Measurements from ENCODE around the gene TENM4.

The TENM4 gene

DNA sequence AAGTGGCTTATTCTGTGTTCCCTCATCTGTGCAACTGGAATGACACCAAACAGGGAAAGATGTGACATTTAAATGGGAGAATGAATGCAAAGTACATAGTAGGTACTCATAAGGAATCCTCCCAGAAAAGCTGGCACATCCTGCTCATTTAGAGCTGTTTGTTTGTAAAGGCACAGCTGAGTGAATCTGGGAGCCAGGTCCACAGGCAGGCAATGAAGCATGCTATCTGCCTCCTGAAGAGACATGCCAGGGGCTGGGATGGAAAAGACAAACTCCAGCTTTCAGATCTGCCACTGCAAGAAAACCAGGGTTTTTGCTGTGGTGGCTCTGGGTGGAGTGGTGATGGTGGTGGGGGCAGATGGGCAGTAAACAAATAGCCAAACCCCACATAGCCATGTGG lies 150.1 kb downstream of the TENM4 start:
- no peak for DNase-seq

DNA sequence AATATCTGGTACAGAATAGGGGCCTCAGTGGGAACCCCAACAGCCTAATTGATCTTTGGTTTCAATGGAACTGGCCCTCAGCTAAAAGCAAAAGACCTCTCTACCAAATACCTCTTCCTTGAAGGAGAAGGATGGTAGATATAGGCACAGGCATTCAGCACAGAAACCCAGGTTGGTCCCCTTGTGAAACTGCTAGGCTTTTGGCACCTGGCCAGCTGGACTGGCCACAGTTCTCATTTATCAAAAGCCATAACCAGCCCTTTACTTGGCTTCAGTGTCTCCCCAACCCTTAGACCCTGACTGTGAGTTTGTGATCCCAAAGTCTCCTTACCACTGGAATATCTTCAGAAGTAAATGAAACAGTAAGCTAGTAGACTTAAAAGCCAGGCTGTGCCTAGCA lies 152.9 kb downstream of the TENM4 start:
- DNase-seq = no peak

DNA sequence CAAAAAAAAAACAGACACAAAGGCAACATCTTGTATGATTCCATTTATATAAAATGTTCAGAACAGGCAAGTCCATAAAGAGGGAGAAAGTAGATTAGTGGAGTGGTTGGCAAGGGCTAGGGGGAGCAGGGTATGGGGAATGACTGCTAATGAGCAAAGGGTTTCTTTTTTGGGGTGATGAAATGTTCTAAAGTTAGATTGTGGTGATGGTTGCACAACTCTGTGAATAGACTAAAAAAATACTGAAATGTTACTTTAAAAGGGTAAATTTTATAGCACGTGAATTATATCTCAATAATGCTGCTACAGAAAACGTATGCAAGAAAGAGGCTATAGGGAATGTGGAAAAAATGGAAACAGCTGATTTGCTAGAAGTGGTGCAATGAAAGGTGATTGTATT lies 155.1 kb downstream of the TENM4 start:
- DNase-seq = no peak

DNA sequence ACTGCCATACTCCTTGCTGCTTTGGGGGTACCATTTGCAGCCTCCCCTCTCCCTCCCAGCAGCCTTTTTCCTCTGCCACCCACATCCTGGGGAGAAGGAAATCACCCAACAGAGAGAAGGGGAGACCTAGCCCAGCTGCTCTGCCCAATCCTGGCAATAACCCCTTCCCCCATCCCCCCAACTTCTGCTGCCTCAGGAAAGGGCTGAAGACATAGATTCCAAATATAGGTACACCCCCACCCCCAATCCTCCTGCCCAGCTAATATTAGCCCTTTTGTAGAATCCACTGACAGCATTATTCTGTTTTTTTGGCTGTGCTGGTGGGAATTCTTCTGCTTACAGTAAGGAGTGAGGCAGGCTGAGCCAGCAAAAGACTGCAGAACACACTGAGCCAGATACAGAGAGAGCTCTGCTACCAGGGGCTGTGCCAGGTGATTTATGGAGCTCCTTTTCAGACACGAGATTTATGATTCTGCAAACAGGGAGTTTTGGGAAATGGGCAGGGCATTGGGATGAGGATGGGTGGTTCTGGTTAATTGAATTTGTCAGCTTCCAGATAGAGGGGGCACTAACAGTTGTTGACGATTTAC lies 164.0 kb downstream of the TENM4 start:
- DNase-seq = no peak

DNA sequence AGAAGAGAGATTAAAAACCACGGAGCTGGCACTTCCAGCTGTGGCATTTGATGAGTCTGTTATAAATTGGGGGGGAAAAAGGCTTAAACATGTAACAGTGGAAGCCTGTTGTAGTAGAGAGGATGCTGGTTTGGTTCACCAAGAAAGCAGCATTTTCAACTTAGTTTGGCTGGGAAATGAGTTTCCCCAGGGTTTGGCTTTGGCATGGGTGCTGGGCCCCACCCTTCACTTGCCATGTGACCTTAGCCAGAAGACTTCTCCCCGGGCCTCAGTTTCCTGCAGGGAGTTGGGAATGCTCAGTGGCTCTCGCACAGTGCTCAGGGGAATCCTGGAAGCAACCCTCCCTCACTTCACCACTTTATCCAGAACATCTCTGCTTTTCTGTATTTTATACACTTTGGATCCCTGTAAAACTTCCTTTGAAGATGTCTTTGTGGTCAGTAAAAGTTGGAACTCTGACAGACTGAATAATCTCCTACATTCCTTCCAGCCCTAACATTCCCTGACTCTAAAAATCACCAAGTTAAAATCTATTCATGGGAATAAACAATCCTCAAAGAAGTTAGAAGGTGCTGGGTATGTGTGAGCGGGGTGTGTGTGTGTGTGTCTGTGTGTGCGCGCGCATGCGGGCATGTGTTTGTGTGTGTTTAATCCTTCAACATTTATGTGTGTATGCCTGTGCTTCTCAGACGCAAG lies 166.0 kb downstream of the TENM4 start:
- DNase-seq = no peak

DNA sequence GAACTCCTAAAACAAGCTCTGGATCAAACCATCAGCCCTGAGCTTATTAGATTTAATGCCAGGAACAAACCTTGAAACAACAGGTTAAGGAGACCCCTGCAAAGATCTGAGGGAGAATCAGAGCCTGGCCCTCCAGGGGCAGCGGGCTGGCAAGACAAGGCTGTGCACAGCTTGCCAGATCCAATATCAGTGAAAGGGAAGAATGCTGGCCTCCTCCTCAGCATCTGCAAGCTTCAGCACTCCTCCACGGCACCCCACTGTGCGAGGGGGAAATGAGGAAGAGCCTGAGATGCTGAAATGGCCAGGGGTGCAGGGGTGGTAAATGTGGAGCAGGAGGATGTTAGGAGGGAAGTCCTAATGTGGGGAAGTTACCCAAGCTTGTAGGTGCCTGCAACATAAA lies 167.0 kb downstream of the TENM4 start:
- peak; percentile 42 for DNase-seq

DNA sequence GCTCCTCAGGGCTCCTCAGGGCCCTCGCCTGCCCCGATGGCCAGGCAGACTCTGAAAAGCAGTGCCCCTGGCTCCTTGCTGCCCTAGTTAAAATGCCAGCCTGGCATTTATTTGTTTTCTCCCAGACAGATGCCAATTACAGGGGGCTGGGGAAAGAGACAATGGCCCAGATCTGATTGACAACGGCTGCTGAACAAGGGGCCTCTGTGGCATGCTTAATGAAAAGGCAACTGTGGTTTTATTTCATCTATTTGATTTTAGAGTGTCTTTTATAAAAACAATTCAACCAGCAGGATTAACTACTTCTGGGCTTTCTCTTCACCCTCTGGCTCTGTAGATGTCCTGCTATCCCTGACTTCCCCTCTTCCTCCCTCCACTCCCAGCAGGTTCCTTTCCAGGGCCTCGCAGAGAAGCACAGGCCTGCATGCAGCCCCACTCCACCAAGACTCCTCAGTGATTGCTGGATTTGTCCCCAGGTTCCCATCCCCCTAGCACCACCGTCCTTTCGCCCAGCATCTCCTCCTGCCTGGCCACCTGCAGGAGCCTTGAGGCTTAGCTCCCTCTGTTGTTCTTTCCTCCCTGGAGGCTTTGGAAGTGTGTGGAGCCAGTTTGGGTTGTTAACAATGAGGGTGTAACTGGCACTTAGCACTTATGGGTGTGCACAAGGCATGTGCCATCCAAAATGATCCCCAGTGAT lies 171.1 kb downstream of the TENM4 start:
- no peak for DNase-seq

DNA sequence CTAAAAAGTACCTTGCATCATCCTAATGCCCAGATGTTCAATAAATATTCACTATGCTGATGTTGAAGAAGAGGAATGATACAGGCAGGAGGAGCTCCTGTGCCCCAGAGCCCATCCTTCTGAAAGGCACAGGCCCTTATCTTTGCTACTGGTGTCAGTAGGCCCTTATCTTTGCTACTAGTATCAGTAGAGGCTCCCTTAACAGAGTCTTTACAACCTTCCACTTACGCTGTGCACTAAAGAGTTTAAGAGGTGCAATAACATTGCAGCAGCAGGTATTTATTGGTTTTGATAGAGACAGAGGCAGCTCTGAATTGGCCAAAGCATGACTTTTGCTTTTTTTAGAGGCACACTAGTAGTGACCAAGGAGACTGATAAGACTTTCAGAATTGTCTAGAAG lies 174.4 kb downstream of the TENM4 start:
- no peak for DNase-seq

DNA sequence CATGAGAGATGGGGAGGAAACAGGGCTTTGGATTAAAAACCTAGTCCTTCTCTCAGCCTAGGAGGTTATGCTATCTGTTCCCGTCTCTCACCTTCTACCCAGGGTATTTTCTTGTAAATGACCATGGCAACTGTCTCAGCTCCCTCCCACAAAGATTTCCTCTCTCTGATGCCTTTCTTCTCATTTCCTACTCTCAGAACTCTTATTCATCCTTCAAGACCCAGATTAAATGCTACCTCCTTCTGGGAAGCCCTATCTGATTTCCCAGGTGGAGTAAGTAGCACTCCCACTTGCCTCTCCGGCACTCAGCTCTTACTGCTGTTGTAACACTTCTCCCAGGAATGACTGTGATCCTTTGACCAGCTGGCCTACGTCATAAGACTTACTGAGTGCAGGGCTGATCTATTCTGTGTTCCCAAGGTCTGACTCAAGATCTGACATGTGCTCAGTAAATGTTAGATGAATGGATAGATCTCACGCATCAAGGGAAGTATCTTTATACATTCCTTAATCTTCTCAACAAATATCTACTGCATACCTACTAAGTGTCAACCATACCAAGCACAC lies 175.0 kb downstream of the TENM4 start:
- no peak for DNase-seq

DNA sequence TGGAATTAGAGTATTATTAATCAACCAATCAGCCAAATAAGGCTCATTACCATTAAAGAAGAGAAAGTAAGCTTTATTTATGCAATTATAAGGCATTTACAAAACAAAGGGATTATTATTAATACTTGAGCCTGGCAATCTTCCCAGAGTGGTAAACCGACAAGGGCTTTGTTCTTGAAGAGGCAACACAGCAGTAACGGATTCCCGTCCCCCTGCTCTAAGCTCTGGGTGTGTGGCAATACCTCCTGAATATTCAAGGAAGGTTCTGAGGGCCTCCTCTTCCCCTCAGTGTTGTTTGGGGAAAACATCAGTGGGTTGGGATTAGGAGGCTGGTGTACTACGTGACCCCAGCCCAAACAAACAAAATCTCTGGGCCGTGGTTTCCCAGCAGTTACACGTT lies 176.5 kb downstream of the TENM4 start:
- DNase-seq = no peak

DNA sequence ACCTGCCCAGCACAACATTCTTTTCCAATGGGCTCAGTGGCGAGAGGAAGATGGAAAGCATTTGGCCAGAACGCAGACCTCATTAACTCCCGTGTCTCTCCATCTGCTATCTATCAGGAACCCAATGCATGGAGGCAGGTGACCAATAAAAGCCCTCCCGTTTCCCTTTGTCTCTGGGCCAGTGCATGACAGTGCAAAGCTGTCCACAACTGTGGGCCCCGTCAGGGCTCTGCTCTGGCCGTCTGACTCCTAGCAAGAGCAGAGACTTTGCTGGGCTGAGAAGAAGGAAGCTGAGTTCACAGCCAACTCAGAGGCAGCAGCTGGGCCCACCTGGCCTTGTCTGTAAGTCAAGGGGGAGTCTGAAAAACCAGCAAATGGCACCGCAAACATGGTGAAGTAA lies 177.8 kb downstream of the TENM4 start:
- no peak for DNase-seq

DNA sequence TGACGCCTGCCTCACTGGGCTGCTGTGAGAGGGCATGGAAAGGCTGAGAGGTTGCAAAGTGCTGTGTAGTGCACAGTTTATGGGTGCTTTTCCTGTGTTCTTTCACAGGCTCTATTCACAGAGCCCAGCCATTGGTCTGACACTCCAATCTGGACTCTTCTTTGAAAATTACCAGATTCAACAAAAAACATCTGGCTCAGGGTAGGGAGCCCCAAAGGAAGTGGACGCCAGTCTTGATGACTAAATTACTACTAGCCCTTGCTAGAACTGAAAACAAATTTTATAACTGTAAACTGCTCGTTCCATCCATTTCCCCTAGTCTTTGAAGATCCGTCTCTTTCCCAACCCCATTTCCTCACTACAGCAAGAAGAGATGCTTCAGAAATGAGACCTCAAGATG lies 178.6 kb downstream of the TENM4 start:
- DNase-seq = no peak

DNA sequence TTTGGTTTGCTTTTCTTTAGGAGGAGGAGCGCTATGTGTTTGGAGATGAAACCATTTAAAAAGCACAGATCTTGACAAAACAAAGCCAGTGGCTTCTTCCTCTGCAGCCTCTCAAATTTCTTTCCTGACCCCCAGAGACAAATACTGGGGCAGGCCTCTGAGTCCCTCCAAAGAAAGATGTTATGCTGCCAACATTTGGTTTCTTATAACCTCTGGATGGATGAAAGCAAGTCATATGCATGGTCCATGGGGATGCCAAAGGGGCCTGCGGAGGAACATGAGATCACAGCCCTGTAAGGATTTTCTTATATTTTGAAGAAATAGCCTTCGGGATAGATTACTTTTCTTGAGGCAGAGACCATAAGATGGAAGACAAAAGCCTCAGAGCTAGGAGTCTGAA lies 179.1 kb downstream of the TENM4 start:
- no peak for DNase-seq

DNA sequence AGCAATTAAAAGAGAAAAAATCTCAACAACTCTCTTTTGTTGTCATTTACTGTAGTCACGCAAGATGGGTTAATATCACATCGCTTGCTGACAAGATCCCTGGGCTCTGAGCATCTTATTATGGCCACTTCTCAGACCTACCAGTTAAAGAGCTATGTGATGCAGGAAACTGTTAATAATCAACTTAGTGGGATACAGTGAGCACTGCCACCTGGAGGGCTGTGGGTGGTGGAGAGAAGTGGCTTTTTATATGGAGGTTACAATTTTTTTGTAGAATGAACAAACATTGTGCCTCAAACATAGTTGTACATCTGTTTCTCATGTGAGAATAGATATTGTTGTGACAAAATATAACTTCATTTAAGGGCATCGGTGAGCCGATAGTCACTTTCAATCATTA lies 181.0 kb downstream of the TENM4 start:
- DNase-seq = no peak

DNA sequence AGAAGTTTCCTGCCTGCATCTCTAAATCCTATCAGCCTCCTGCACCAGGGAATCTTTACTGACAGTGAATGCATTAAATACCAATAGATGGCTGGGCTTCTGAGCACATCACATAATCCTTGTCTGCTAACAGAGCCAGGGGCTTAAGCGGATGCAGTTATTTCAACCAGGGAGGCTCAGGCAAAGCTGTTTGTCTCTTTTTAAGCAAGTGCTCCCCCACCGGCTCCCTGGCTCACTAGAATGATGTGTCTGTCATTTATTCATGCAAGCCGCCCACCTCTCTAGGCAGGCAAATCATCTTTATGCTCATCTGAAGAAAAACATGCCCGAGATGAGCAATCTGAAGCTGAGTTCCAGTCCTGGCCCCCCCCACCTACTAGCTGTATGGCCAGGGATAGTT lies 182.3 kb downstream of the TENM4 start:
- no peak for DNase-seq

DNA sequence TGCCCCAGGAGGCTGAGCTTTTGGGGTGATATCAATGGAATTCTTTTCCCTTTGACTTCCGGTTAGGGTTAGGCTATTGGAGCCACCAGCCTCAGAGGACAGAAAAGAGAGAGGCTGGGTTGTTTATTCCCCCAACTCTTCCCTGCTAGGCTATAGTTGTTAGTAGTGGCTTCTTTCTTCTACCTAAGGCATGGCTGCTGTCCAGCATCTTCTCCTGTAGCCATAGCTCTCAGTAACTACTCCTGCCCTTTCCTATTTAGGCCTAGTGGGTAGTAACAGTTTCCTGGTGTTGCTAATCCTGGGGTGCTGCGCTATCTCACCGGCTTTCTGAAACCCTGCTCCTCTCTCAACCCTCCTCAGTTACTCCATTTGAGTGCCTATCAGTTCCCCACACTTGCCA lies 184.9 kb downstream of the TENM4 start:
- no peak for DNase-seq

DNA sequence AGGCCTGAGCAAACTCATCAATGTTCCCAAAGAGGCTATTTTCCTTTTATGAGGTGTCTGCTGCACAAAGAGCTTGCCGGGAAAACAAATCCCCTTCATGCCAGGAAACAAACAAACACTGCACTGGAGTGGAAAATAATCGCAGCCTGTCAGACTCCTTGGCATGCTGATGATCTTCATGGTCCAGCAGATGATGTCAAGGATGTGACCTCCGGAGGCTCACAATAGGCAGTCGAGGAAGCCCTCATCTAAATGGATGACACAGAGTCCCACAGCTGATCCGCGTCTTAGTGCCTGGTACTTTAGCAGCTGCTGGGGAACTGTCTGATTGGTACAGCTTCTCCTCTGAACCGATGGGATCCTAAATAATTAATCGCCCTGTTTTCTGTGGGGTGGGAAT lies 187.6 kb downstream of the TENM4 start:
- DNase-seq = no peak

DNA sequence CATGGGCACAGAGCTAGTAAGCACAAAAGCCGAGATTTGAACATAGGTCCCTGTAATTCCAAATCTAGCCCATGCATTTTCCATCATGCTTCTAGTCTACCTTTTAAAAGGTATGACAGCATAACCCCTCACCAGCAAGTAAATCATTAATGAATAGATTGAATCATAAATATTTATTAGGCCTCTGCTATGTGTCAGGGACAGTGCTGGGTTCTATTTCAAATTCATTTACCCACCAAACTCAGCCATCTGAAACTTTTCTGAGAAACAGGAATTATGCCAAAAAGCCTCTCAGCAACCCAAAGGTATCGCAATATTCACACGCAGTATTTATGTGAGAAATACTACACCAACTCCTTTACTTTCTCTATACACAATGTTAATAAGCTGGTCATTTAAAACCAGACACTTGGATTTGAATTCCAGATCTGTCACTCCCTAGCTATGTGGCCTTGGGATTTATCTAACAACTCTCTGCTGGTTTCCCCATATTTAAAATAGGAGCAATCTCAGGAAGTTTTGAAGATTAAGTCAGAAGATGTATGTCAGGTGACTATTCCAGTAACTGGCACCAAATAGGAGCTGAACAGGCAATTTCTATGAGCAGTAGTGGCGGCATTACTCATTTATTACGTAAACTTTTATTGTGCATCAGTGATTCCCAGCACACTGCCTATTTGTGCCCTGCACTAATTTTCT lies 191.4 kb downstream of the TENM4 start:
- DNase-seq = no peak

DNA sequence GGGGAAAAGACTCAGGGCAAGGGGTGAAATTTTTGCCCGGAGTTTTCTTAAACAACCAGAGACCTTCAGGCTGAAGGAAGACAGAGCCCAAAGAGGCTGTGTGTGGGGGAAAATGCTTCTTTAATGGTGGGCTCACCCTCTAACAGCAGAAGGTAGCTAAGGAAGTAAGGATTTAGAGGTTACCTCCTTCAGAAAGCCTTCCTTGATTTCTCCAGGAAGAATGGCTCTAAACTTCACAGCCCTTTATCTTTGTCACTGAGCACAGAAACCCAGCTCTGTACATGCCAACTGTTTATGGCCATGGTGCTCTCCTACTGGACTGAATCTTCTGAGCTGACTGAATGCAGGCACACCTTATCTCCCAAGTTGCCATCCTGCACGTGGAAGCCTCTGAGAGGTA lies 196.0 kb downstream of the TENM4 start:
- no peak for DNase-seq

DNA sequence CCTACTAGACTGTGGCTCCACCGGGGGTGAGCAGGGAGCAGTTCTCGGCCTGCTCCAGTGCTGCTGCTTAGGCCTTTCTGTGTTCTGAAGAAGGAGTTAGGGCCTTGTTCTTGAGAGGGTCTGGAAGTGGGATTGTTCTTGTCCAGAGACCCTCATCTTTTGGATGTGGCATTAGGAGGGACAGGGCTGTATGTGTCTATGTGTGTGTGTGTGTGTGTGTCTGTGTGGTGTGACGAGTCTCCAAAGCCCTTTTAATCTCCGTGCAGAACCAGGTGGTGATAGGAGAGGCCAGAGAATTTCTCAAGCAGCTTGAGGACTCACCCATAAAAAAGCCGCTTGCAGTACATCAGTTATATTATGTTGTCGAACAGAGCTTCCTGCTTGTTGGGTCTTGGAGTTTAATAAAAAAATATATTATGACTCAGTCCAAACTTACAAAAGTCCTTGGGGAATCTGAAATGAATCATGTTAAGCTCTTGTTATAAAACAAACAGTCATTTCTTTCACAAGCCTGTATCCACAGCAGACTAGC lies 196.5 kb downstream of the TENM4 start:
- DNase-seq = no peak

DNA sequence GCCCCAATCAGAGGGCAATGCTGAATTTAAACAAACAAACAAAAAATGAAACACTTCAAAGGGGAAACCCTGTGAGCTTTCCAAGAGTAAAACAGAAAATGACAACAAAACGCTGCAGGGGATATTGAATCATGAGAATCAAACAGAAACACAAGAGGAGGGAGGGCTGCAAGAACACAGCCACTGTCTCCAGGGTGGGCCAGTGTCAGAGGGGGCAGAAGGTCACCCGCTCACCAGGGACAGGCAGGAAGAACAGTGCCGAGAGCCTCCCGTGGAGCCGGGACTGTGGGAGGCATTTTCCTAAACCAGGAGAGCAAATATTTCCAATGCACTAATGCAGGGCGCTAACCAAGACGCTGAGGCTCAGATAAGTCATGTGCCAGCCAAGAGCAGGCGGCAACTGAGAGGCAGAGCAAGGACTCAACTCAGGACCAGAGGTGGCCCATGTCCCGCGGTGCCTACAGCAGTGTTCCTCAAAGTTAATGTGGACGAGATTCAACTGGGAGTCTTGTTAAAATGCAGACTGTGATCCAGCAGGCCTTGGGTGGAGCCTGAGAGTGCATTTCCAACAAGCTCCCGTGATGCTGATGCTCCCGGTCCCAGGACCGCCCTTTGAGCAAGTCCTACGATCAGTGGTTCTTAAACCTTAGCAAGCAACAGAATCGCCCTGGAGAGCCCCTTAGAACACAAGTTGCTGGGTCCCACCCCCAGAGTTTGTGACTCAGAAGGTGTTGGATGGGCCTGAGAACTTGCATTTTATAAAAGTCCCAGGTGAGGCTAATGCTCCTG lies 197.2 kb downstream of the TENM4 start:
- DNase-seq = no peak

DNA sequence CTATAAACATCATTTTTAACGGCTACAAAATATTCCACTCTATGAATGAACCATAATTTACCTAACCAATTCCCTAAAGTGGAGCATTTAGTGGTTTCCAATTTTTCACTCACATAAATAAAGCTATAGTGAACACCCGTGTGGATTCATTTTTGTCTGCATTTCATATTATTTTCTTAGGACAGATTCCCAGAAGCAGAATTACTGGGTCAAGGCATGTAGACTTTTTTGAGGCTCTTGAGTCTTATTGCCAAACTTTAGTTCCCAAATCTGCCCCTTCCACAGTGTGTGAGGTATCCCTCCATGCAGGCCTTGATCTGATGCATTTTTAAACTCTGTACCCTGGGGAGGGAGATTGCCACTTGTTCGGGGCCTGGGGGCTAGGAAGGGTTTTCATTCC lies 198.2 kb downstream of the TENM4 start:
- DNase-seq = no peak

DNA sequence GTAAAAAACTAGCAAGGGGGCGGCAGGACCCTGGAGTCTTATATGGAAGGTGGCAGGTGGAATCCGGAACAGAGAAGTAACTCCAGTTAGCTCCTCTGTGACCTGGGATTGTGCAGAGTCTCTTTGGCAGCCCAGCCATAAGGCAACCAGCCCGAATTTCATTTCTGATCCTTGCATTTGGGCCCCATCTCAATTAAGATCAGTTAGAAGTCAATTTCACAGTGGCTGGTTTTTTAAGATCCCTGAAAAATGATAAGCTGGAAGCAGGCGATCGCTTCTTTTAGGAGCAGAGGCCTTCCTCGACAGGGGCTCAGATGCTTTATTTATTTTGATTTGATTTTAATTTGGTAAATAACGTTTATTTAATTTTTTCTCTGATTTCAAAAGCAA lies 199.0 kb downstream of the TENM4 start:
- DNase-seq = no peak
